Right ventricle myocardium inferior (tissue), 1 donor: ENCODE results near the gene IL21. TPM values are rescaled to one million over a fixed set of nuclear protein-coding genes. Genes with fewer than 3 reads are reported as not detected.
A peak's percentile ranks its signal among the peaks of the same experiment; 100 is the strongest.
"Not testable (repeated sequence)": the region's sequence is repeated elsewhere in the genome, so short reads cannot be mapped to it uniquely, and the experiment has no call there.

ENCODE experiments used
- ATAC-seq: fragments of 200-7000 bp; cut with Tn5 transposase; one replicate; pipeline ENCODE4 v1.9.1; 2020; ENCODE audit warnings: mild to moderate bottlenecking, moderate library complexity
- DNase-seq: peaks from one replicate; pipeline ENCODE4 v3.0.0; 2021; ENCODE audit errors: missing footprints
- intact Hi-C: fragments of 100-400 bp; cut with DNase I; formaldehyde crosslinking; loops from one replicate; pipeline ENCODE4 v1.11.0; 2022
- total RNA-seq: library from RNA; stranded (reverse); fragmentation: NEBNext Ultra II Directional; extraction: Animal tissue kit (Norgen Biotek cat#: 25700); gene quantifications from one replicate; pipeline ENCODE4 v1.2.1, GENCODE V29; 2021
- donor health status: DM: no; HTN: yes; CAD: no; lungs with severe emphysema.

IL21 gene
- total RNA-seq, 1 donor from 2014 or later: not detected

GRCh38 chr4:122602277-122603142, 18.4 kb downstream of the IL21 start:
- ATAC-seq (peak; percentile 50), DNase-seq (no peak)

DNA sequence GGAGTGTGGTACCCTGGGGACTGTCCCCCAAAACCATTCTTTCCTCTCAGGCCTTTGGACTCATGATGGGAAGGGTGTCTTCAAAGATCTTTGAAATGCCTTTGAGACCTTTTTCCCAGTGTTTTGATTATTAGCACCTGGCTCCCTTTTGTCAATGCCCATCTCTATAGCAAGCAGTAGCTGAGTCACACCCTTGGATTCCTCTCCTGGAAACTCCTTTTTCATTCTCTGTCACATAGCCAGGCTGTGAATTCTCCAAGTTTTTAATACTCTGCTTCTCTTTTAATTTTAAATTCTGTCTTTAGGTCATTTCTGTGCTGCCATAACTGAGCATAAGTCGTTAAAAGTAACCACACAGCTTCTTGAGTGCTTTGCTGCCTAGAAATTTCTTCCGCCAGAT, 29.7 kb downstream of the IL21 start:
- intact Hi-C loops: no loop called here
- ATAC-seq (no peak), DNase-seq (no peak)

More at GRCh38 chr4:122602277-122603142, 18.4 kb downstream of the IL21 start:
- intact Hi-C loops: loop anchor here (2.0 to 5.0 kb wide), 2 partner anchors 114 to 320 kb away; partner anchors contain the start of gene NUDT6

- DNase-seq (no peak), ATAC-seq (no peak)
- intact Hi-C loops: no loop called here
Measured at GRCh38 chr4:122588453-122589238, 32.2 kb downstream of the IL21 start.

- no peak for DNase-seq
- intact Hi-C loops: no loop called here
- no peak for ATAC-seq
Measured at GRCh38 chr4:122584519-122584918, 36.3 kb downstream of the IL21 start.

DNA sequence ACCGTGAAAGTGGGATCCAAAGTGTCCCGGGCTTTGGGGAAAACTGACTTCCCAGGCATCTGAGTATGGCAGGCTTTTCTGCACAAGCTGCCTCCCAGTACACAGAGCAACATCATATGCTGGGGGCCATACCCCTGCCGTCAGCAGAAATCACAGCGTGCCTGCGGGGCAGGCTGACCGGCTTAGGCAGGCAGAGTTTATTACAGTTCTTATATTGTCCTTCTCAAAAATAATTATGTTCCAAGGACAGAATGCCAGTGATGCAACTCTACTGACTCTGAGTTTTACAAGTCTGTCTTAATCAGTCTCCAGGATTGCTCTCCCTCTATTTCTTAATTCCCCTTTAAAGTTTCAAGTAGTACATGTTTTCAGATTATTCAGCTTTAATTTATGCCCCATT, 37.0 kb downstream of the IL21 start:
- ATAC-seq (no peak), DNase-seq (no peak)
- intact Hi-C loops: no loop called here

DNA sequence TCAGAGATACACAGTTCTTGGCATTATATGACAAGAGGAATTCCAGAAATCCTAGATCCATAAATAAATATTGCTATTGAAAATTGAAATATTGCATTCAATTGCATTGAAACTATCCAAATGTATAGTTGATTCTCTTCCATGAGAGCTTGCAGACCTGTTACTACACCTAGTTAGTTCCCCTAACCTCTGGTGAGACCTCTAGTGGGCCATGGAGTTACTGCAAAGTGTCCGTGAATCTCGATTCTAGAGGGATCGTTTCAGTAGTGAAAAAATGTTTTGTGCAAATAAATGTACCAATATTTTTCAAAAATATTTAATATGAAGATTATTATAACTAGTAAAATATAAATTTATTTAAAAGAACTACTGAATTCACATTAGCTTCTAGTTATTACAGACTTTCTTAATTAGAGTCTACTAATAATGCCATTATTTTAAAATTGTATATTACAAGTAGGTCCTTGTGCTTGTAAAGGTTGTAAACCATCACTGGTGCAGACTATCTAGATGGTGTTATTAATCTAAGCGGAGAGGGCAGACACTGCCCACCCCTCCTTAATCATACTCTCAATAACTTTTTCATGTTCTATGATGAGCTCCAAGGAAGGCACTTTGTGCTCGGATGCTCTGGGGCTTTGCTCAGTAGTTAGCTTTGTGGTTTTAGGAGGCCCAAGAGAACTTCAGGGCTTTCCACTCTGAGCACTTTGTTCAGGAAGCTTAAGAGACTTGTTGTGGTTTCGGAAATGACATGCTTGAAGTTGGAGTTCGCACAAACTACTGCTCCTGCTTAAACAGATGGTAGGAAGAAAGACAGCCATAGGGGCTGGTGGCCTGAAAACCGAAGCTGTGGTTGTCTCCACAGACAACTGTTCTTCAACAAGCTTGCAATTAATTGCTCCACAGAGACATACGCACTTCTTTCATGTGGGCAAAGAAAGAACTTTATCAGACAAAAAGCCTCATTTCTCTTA, 42.8 kb downstream of the IL21 start:
- ATAC-seq (no peak), DNase-seq (no peak)
- intact Hi-C loops: no loop called here

DNA sequence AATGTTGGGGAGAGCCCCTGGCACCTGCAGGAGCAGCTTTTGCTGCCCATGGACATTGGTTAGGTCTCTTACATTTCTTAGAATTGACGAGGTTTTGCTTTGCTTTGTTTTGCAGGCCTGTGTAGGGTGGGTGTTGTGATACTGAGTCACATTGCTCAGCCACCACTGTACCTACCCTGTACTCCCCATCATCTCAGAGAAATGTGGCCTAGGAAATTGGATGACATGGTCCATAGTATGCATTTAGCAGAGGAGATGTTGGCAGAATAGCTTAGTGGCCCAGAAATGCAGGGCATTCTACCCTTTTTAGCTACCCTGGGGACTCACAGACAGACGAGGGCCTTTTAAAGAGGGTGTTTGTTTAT, 43.7 kb downstream of the IL21 start:
- DNase-seq (no peak), ATAC-seq (no peak)
- intact Hi-C loops: no loop called here

DNA sequence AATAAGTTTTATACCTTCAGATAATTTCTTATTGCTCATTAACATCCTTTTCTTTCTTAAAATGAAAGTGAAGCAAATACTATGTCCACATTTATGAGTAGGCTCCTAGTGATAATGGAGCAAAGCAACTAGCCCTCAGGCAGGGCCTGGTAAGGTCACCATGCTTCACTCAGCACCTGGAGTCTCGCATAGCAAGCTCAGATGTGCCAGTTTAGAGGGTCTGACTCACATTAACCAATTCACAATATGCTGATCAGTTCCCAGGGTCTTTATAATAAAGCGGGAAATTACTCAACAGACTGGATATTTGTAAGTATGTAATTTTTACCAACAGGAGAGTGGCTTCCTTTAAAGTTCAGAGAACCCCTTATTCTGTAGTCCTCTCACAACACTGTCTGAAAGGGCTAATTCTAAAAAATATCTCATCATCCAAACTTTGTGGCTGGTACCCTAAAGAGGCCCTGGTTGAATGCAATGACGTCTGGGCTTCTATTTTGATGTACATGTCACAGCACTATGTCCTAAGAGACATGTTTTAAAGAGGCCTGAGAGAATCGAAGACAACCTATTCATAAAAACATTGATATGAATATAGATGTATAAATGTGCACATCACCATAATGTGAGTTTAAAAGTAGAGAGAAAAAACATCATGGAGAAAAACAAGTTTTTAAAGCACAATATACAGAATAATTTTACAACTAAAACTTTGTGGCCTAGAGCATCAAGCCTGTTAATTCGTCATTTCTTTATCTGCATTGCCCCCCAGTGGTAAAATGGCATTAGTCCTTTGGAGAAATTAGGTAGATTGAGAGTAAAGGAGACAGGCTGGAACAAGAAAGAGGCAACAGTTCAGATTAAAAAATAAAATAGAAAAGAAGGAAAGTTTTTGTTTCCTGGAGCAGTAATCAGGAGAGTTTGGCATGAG, 44.3 kb downstream of the IL21 start:
- ATAC-seq (no peak), DNase-seq (no peak)
- intact Hi-C loops: no loop called here

DNA sequence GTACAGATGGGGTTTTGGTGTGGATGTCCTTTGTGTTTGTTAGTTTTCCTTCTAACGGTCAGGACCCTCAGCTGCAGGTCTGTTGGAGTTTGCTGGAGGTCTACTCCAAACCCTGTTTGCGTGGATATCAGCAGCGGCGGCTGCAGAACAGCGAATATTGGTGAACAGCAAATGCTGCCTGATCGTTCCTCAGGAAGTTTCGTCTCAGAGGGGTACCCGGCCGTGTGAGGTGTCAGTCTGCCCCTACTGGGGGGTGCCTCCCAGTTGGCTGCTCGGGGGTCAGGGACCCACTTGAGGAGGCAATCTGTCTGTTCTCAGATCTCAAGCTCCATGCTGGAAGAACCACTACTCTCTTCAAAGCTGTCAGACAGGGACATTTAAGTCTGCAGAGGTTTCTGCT, 46.5 kb downstream of the IL21 start:
- DNase-seq, ATAC-seq, intact Hi-C loops: not testable (repeated sequence)

- no peak for ATAC-seq
- no peak for DNase-seq
- intact Hi-C loops: no loop called here
Measured at GRCh38 chr4:122562449-122562848, 58.4 kb downstream of the IL21 start.

Other genes with a start within 250 kb of the IL21 start
- gene ADAD1, start 242.1 kb downstream of the IL21 start, total RNA-seq: not detected
- not detected for gene IL2, start 164.3 kb downstream of the IL21 start, total RNA-seq
- gene BBS12, start 111.6 kb upstream of the IL21 start, total RNA-seq: 6.8 TPM
- gene FGF2, start 205.8 kb upstream of the IL21 start, total RNA-seq: 5.5 TPM